Kidney epithelial cell (primary cell): Measurements from ENCODE around the gene ACAD11. TPM values are rescaled to one million over a fixed set of nuclear protein-coding genes. Genes with fewer than 3 reads are reported as not detected.

ENCODE experiments used
- DNase-seq: peaks from one replicate; pipeline ENCODE4 v3.0.0-alpha.2; 2010; ENCODE audit warnings: low read depth
- H3K27me3 ChIP-seq: 2 replicates; pipeline ENCODE4 v1.6.0; 2011; ENCODE audit warnings: low read length; ENCODE audit not compliant: control insufficient read depth, insufficient read depth
- H3K36me3 ChIP-seq: 2 replicates; pipeline ENCODE4 v1.5.1; 2011; ENCODE audit warnings: low read length; ENCODE audit not compliant: control insufficient read depth, insufficient read depth
- H3K4me3 ChIP-seq: 2 replicates; pipeline ENCODE4 v1.5.1; 2011; ENCODE audit warnings: low read depth, mild to moderate bottlenecking, control low read depth, low read length
- total RNA-seq: library from RNA; depleted of rRNA; stranded (reverse); fragments of >200 nt; gene quantifications from 2 replicates; pipeline ENCODE4 v1.2.3, GENCODE V29; 2015
- TF ChIP-seq, protein P1 (sequence below): IDR thresholded peaks from 2 replicates; pipeline ENCODE4 v1.5.1; 2011; ENCODE audit warnings: mild to moderate bottlenecking, moderate library complexity, low read length, control low read depth, inconsistent platforms; ENCODE audit not compliant: insufficient read depth, poor library complexity, severe bottlenecking

The ACAD11 gene
- total RNA-seq, 1 donor from 2014 or later: 24.7 TPM

DNA sequence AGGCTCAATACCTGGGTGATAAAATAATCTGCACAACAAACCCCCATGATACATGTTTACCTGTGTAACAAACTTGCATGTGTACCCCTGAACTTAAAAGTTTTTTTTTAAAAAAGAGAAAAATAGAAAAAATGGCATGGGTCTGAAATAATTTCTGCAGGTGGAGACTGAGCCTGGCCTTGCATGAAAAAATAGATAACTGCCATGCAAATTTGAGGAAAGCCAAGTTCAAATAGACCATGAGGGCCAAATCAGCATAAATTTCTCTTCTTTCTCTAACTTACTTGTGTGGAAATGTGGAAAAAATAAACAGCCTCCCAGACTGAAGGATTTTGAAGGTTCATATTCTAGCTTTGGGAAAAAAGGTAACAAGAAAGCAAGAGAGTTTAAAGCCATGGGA, 63.3 kb downstream of the ACAD11 start:
- no peak for DNase-seq
- no peak overlapping the region for H3K4me3 ChIP-seq
- H3K36me3 ChIP-seq: no peaks in the 10 kb centered on the region
- H3K27me3 ChIP-seq: no peaks in the 10 kb centered on the region
- TF ChIP-seq, protein P1, sequence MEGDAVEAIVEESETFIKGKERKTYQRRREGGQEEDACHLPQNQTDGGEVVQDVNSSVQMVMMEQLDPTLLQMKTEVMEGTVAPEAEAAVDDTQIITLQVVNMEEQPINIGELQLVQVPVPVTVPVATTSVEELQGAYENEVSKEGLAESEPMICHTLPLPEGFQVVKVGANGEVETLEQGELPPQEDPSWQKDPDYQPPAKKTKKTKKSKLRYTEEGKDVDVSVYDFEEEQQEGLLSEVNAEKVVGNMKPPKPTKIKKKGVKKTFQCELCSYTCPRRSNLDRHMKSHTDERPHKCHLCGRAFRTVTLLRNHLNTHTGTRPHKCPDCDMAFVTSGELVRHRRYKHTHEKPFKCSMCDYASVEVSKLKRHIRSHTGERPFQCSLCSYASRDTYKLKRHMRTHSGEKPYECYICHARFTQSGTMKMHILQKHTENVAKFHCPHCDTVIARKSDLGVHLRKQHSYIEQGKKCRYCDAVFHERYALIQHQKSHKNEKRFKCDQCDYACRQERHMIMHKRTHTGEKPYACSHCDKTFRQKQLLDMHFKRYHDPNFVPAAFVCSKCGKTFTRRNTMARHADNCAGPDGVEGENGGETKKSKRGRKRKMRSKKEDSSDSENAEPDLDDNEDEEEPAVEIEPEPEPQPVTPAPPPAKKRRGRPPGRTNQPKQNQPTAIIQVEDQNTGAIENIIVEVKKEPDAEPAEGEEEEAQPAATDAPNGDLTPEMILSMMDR: no peak

DNA sequence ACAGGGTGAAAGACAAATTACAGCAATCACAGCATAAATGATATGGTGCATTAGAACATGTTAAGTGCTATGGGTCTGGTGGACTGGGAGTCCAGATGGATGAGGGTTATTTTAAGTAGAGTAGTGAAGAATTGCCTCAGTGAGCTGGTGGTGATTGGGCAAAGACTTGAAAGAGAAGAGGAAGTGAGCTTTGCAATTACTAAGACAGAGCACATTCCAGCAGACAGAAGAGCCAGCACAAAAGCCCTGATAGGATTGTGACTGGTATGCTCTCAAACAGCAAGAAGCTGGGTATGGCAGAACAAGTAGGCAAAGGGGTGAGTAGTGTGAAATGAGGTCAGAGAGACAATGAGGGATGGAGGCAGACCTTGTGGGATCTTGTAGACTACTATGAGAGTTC, 64.6 kb downstream of the ACAD11 start:
- H3K27me3 ChIP-seq: no peaks in the 10 kb centered on the region
- no peaks in the 10 kb centered on the region for H3K36me3 ChIP-seq
- H3K4me3 ChIP-seq: no peak overlapping the region
- DNase-seq: peak; percentile 28
- TF ChIP-seq, protein P1: no peak

DNA sequence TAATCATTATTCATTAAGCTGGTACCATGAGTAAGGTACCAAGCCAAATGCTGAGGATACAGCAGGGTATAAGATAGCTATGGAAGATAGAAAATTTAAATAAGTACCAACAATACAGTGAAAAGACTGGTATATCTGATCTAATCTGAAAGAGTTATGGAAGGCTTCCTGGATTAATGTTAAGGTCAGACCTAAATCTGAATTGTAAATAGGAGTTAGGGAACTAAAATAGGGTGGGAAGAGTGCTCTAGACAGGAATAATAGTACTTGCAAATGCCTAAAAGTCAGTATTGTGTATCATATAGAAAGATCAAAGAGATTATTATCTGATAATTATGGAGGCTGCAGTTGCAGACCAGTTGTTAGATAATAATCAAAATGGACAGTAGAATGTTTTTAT, 65.1 kb downstream of the ACAD11 start:
- Histone ChIP-seq H3K27me3 (no peaks in the 10 kb centered on the region), H3K4me3 (no peak overlapping the region), H3K36me3 (no peaks in the 10 kb centered on the region)
- DNase-seq: no peak
- TF ChIP-seq, protein P1: no peak

DNA sequence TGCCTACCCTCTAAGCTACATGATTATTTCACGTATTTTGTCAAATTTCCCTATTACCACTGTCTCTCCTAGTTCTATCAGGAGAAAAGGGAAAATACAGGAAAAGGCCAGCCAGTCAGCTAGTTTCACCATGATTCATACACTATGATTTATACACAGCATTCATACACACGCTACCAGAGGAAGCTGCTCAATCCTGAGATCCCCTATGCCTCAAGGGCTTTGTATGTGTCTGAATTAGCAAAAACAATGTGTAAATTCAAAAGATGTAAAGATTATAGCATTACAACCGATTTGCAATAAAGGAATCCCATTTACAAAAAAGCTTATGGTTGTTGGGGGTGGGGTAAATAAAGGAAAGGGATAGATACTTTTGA, 65.7 kb downstream of the ACAD11 start:
- Histone ChIP-seq H3K27me3 (no peaks in the 10 kb centered on the region), H3K4me3 (no peak overlapping the region), H3K36me3 (no peaks in the 10 kb centered on the region)
- TF ChIP-seq, protein P1: no peak
- DNase-seq: peak; percentile 1

DNA sequence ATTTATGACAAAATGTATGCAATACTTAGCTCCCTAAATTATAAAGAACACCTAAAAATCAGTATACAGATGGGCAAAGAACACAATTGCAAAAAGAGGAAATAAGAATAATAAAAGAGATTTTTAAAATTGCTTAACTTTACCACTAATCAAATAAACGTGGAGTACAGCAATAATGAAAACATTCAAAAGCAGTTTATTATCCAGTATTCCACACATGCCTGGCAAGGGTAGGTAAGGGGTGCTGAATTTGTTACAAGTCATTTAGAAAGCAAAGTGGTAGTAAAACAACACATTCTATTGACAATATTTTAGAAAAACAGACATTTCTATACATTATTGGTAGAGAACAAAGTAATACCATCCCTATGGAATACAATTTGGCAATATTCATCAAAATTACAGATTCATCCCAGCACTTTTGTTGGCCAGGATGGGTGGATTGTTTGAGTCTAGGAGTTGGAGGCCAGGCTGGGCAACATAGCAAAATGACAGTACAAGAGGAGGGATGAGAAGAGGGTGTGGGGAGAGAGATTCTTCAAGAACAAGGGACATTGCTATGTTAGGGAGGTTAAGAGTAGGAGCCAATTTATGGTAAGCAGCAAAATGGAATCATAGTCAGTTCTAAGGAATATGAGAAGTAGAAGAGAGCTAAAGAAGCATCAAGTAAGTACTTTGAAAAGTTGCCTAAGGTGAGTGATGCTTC, 66.2 kb downstream of the ACAD11 start:
- no peak overlapping the region for H3K4me3 ChIP-seq
- DNase-seq: no peak
- TF ChIP-seq, protein P1: no peak
- no peaks in the 10 kb centered on the region for H3K36me3 ChIP-seq
- H3K27me3 ChIP-seq: no peaks in the 10 kb centered on the region

DNA sequence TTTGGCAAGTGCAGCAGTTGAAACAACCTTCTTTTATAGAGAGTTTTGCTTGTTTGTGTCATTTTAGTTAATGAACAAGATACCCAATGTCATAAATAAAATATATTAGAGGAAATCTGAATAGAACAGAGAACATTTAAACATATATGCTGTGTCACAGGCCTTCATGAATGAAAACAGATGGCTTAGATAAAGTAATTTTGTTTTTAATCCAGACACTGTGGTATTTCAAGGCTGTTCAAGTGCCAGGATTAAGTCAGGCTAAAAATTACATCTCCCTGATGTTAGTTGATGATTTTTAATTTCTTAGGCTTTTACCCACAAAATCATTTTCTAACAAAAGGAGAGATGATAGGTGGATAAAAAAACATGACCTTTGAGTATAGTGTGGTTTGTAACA, 67.4 kb downstream of the ACAD11 start:
- no peaks in the 10 kb centered on the region for H3K27me3 ChIP-seq
- H3K4me3 ChIP-seq: no peak overlapping the region
- TF ChIP-seq, protein P1: no peak
- H3K36me3 ChIP-seq: no peaks in the 10 kb centered on the region
- no peak for DNase-seq
